ENCODE results near the gene DCLRE1B.

The DCLRE1B gene

DNA sequence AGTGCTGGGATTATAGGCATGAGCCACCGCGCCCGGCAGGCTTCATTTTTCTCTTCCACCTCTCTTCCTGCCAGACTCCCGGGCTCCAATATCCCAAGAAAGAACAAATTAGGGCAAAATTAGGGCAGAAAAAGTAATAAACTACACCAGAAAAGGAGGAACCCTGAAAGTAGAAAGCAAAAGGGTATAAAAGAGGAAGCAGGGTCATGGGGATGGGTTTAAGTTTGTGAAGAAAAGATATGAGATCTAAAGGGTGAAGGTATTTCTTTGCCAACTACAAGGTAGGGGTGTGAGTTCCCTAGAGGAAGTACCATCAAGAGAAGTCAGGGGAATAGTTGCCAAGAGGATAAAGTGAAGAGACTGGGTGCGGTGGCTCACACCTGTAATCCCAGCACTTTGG, 43.5 kb upstream of the DCLRE1B start:
- Histone ChIP-seq H3K9me3 (ENCODE audit: insufficient read depth, low read depth, low read length) (no peaks in the 10 kb centered on the region), H2BK120ac (ENCODE audit: insufficient read depth, low read length, poor library complexity) (no peak overlapping the region), H3K36me3 (ENCODE audit: control insufficient read depth in 1 of 2, insufficient read depth in 2 of 2, low read length in 2 of 2) (no peaks in the 10 kb centered on the region), H4K12ac (ENCODE audit: low read depth, low read length) (no peak overlapping the region), H3K4me3 (ENCODE audit: low read depth, low read length) (no peak overlapping the region), H2BK5ac (ENCODE audit: low read depth, low read length, poor library complexity) (no peak overlapping the region), H3K27me3 (ENCODE audit: insufficient read depth, low read length) (no peaks in the 10 kb centered on the region), H3K4ac (ENCODE audit: low read depth, low read length) (no peak overlapping the region), H4K8ac (ENCODE audit: low read depth, low read length) (no peak overlapping the region), H3K79me1 (ENCODE audit: low read length) (no peaks in the 10 kb centered on the region), H2AK5ac (ENCODE audit: low read length) (no peak overlapping the region), H3K27ac (ENCODE audit: low read depth, low read length) (no peak overlapping the region), H2AFZ (ENCODE audit: insufficient read depth, low read length, poor library complexity) (no peak overlapping the region), H3K4me1 (ENCODE audit: control insufficient read depth in 1 of 2, insufficient read depth in 2 of 2, low read length in 2 of 2) (no peaks in the 10 kb centered on the region), H3K14ac (ENCODE audit: low read length) (no peak overlapping the region), H3K23ac (ENCODE audit: low read length) (no peak overlapping the region), H3K4me2 (ENCODE audit: low read length) (no peak overlapping the region), H3K79me2 (ENCODE audit: control insufficient read depth, insufficient read depth, low read length, poor library complexity) (no peaks in the 10 kb centered on the region), H3K18ac (ENCODE audit: low read length) (no peak overlapping the region), H4K91ac (ENCODE audit: low read depth, low read length) (no peak overlapping the region), H2BK12ac (ENCODE audit: low read length) (no peak overlapping the region), H3K9ac (ENCODE audit: low read length) (no peak overlapping the region)
- no peak for DNase-seq
- no CpG with 5 or more reads among the region's 5 CpGs for WGBS (ENCODE audit: extremely low coverage, insufficient coverage, insufficient read length)

- Histone ChIP-seq H4K8ac (ENCODE audit: low read depth, low read length) (no peak overlapping the region), H3K27me3 (ENCODE audit: insufficient read depth, low read length) (no peaks in the 10 kb centered on the region), H3K9ac (ENCODE audit: low read length) (no peak overlapping the region), H3K9me3 (ENCODE audit: insufficient read depth, low read depth, low read length) (no peaks in the 10 kb centered on the region), H4K12ac (ENCODE audit: low read depth, low read length) (no peak overlapping the region), H3K18ac (ENCODE audit: low read length) (no peak overlapping the region), H3K27ac (ENCODE audit: low read depth, low read length) (no peak overlapping the region), H2AK5ac (ENCODE audit: low read length) (no peak overlapping the region), H3K23ac (ENCODE audit: low read length) (no peak overlapping the region), H4K91ac (ENCODE audit: low read depth, low read length) (no peak overlapping the region), H3K4me2 (ENCODE audit: low read length) (no peak overlapping the region), H3K36me3 (ENCODE audit: control insufficient read depth in 1 of 2, insufficient read depth in 2 of 2, low read length in 2 of 2) (no peaks in the 10 kb centered on the region), H3K4me1 (ENCODE audit: control insufficient read depth in 1 of 2, insufficient read depth in 2 of 2, low read length in 2 of 2) (no peaks in the 10 kb centered on the region), H2BK12ac (ENCODE audit: low read length) (no peak overlapping the region), H3K79me1 (ENCODE audit: low read length) (no peaks in the 10 kb centered on the region), H2BK120ac (ENCODE audit: insufficient read depth, low read length, poor library complexity) (no peak overlapping the region), H2BK5ac (ENCODE audit: low read depth, low read length, poor library complexity) (no peak overlapping the region), H3K4ac (ENCODE audit: low read depth, low read length) (no peak overlapping the region), H2AFZ (ENCODE audit: insufficient read depth, low read length, poor library complexity) (no peak overlapping the region), H3K79me2 (ENCODE audit: control insufficient read depth, insufficient read depth, low read length, poor library complexity) (no peaks in the 10 kb centered on the region), H3K14ac (ENCODE audit: low read length) (no peak overlapping the region), H3K4me3 (ENCODE audit: low read depth, low read length) (no peak overlapping the region)
- no peak for DNase-seq
- no CpG with 5 or more reads among the region's 4 CpGs for WGBS (ENCODE audit: extremely low coverage, insufficient coverage, insufficient read length)
Measured at GRCh38 chr1:113868387-113869083, 36.6 kb upstream of the DCLRE1B start.

GRCh38 chr1:113870778-113871177, 34.3 kb upstream of the DCLRE1B start:
- WGBS (ENCODE audit: extremely low coverage, insufficient coverage, insufficient read length): no CpG with 5 or more reads among the region's 3 CpGs
- Histone ChIP-seq H3K9ac (ENCODE audit: low read length) (no peak overlapping the region), H4K12ac (ENCODE audit: low read depth, low read length) (no peak overlapping the region), H2BK5ac (ENCODE audit: low read depth, low read length, poor library complexity) (no peak overlapping the region), H3K4me2 (ENCODE audit: low read length) (no peak overlapping the region), H4K91ac (ENCODE audit: low read depth, low read length) (no peak overlapping the region), H3K23ac (ENCODE audit: low read length) (no peak overlapping the region), H3K36me3 (ENCODE audit: control insufficient read depth in 1 of 2, insufficient read depth in 2 of 2, low read length in 2 of 2) (no peaks in the 10 kb centered on the region), H4K8ac (ENCODE audit: low read depth, low read length) (no peak overlapping the region), H2BK12ac (ENCODE audit: low read length) (no peak overlapping the region), H3K18ac (ENCODE audit: low read length) (no peak overlapping the region), H3K79me1 (ENCODE audit: low read length) (no peaks in the 10 kb centered on the region), H2AFZ (ENCODE audit: insufficient read depth, low read length, poor library complexity) (no peak overlapping the region), H3K27ac (ENCODE audit: low read depth, low read length) (no peak overlapping the region), H2AK5ac (ENCODE audit: low read length) (no peak overlapping the region), H3K4me1 (ENCODE audit: control insufficient read depth in 1 of 2, insufficient read depth in 2 of 2, low read length in 2 of 2) (no peaks in the 10 kb centered on the region), H3K79me2 (ENCODE audit: control insufficient read depth, insufficient read depth, low read length, poor library complexity) (no peaks in the 10 kb centered on the region), H3K9me3 (ENCODE audit: insufficient read depth, low read depth, low read length) (no peaks in the 10 kb centered on the region), H2BK120ac (ENCODE audit: insufficient read depth, low read length, poor library complexity) (no peak overlapping the region), H3K27me3 (ENCODE audit: insufficient read depth, low read length) (no peaks in the 10 kb centered on the region), H3K4ac (ENCODE audit: low read depth, low read length) (no peak overlapping the region), H3K14ac (ENCODE audit: low read length) (no peak overlapping the region), H3K4me3 (ENCODE audit: low read depth, low read length) (no peak overlapping the region)
- no peak for DNase-seq

- H2BK5ac ChIP-seq (ENCODE audit: low read depth, low read length, poor library complexity): no peak within 1 kb of the TSS
- no peak within 1 kb of the TSS for H3K27ac ChIP-seq (ENCODE audit: low read depth, low read length)
- H3K27me3 ChIP-seq (ENCODE audit: insufficient read depth, low read length): no peaks in the 10 kb centered on the region
- no peak within 1 kb of the TSS for H4K8ac ChIP-seq (ENCODE audit: low read depth, low read length)
- no CpG with 5 or more reads among the region's 4 CpGs for WGBS (ENCODE audit: extremely low coverage, insufficient coverage, insufficient read length)
- no peak within 1 kb of the TSS for H2AFZ ChIP-seq (ENCODE audit: insufficient read depth, low read length, poor library complexity)
- no peak within 1 kb of the TSS for H2BK120ac ChIP-seq (ENCODE audit: insufficient read depth, low read length, poor library complexity)
- no peaks in the 10 kb centered on the region for H3K4me1 ChIP-seq (ENCODE audit: control insufficient read depth in 1 of 2, insufficient read depth in 2 of 2, low read length in 2 of 2)
- DNase-seq: peak; percentile 5 to 16
- H3K79me1 ChIP-seq (ENCODE audit: low read length): no peaks in the 10 kb centered on the region
- H4K91ac ChIP-seq (ENCODE audit: low read depth, low read length): no peak within 1 kb of the TSS
- H3K36me3 ChIP-seq (ENCODE audit: control insufficient read depth in 1 of 2, insufficient read depth in 2 of 2, low read length in 2 of 2): no peaks in the 10 kb centered on the region
- H3K9me3 ChIP-seq (ENCODE audit: insufficient read depth, low read depth, low read length): no peaks in the 10 kb centered on the region
- no peak within 1 kb of the TSS for H2BK12ac ChIP-seq (ENCODE audit: low read length)
- no peak within 1 kb of the TSS for H3K4ac ChIP-seq (ENCODE audit: low read depth, low read length)
- H3K9ac ChIP-seq (ENCODE audit: low read length): no peak within 1 kb of the TSS
- H3K4me3 ChIP-seq (ENCODE audit: low read depth, low read length): no peak within 1 kb of the TSS
- no peak within 1 kb of the TSS for H3K18ac ChIP-seq (ENCODE audit: low read length)
- no peak within 1 kb of the TSS for H3K4me2 ChIP-seq (ENCODE audit: low read length)
- H3K23ac ChIP-seq (ENCODE audit: low read length): no peak within 1 kb of the TSS
- no peak within 1 kb of the TSS for H4K12ac ChIP-seq (ENCODE audit: low read depth, low read length)
- H2AK5ac ChIP-seq (ENCODE audit: low read length): no peak within 1 kb of the TSS
- no peaks in the 10 kb centered on the region for H3K79me2 ChIP-seq (ENCODE audit: control insufficient read depth, insufficient read depth, low read length, poor library complexity)
- no peak within 1 kb of the TSS for H3K14ac ChIP-seq (ENCODE audit: low read length)
Measured at GRCh38 chr1:113871597-113872113, 33.5 kb upstream of the DCLRE1B start, which contains the start of gene PTPN22. Gene PTPN22, minus strand, starts transcription at chr1:113871712.

All from trophoblast cell (in vitro differentiated cells and primary cell).